Neural cell (in vitro differentiated cells): ENCODE measurements around the gene MAP2K7.

Experiments used
- CTCF ChIP-seq: fragments of 450-650 bp; IDR thresholded peaks from 2 replicates; pipeline ENCODE4 v1.5.1; 2014; ENCODE audit warnings: antibody characterized with exemption, mild to moderate bottlenecking, moderate library complexity; ENCODE audit not compliant: poor library complexity, severe bottlenecking
- EP300 ChIP-seq: fragments of 450-650 bp; conservative IDR thresholded peaks from 2 replicates; pipeline ENCODE4 v1.6.1; 2014; ENCODE audit warnings: antibody characterized with exemption, mild to moderate bottlenecking, moderate library complexity; ENCODE audit not compliant: poor library complexity, severe bottlenecking
- MXI1 ChIP-seq: fragments of 450-650 bp; conservative IDR thresholded peaks from 2 replicates; pipeline ENCODE4 v1.6.1; 2014; ENCODE audit warnings: antibody characterized with exemption, mild to moderate bottlenecking; ENCODE audit not compliant: poor library complexity, severe bottlenecking
- TAF1 ChIP-seq: IDR thresholded peaks from 2 replicates; pipeline ENCODE4 v1.6.1; 2012; ENCODE audit warnings: low read depth

- peak; percentile 100 for TF ChIP-seq CTCF
- TF ChIP-seq MXI1, result peak; percentile 85
- peak; percentile 76 for TF ChIP-seq TAF1
- peak; percentile 34 for TF ChIP-seq EP300
Observed at GRCh38 chr19:7903244-7904073, at the start of gene MAP2K7.
